WI38 (cell line): Measurements from ENCODE around the gene LATS1.

Source experiments
- H3K4me3 ChIP-seq: 2 replicates; pipeline ENCODE4 v1.5.1; 2011; ENCODE audit warnings: low read depth, mild to moderate bottlenecking, control low read depth, low read length
- TF ChIP-seq, protein P1 (sequence below): IDR thresholded peaks from 2 replicates; pipeline ENCODE4 v1.5.1; 2012; ENCODE audit warnings: low read depth, mild to moderate bottlenecking, control low read depth, low read length

Gene LATS1

DNA sequence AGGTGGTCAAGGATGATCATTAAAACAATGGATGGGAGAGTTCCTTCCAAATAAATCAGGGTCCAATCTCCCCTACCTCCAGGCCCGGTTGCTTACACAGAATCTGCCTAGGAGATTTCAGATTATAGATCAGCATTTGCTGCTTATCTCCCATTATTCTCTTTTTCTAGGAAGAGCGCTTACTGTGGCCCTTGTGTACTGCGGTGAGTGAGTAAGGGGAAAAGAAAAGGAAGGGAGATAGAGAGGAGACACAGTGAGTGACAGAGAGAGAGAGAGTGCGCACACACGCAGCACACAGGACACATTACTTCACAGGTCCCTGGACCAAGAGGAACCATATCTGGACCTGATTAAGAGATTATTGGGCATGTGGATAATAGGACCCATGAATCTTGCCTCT, 6.2 kb downstream of the LATS1 start:
- TF ChIP-seq, protein P1, sequence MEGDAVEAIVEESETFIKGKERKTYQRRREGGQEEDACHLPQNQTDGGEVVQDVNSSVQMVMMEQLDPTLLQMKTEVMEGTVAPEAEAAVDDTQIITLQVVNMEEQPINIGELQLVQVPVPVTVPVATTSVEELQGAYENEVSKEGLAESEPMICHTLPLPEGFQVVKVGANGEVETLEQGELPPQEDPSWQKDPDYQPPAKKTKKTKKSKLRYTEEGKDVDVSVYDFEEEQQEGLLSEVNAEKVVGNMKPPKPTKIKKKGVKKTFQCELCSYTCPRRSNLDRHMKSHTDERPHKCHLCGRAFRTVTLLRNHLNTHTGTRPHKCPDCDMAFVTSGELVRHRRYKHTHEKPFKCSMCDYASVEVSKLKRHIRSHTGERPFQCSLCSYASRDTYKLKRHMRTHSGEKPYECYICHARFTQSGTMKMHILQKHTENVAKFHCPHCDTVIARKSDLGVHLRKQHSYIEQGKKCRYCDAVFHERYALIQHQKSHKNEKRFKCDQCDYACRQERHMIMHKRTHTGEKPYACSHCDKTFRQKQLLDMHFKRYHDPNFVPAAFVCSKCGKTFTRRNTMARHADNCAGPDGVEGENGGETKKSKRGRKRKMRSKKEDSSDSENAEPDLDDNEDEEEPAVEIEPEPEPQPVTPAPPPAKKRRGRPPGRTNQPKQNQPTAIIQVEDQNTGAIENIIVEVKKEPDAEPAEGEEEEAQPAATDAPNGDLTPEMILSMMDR = no peak

GRCh38 chr6:149701714-149702113, 16.2 kb downstream of the LATS1 start:
- H3K4me3 ChIP-seq = no peak overlapping the region
- TF ChIP-seq, protein P1 = no peak

More for the DNA sequence above, 6.2 kb downstream of the LATS1 start:
- H3K4me3 ChIP-seq = no peak overlapping the region

- TF ChIP-seq, protein P1 = no peak
- no peak overlapping the region for H3K4me3 ChIP-seq
Observed at GRCh38 chr6:149699150-149699549, 18.8 kb downstream of the LATS1 start.

DNA sequence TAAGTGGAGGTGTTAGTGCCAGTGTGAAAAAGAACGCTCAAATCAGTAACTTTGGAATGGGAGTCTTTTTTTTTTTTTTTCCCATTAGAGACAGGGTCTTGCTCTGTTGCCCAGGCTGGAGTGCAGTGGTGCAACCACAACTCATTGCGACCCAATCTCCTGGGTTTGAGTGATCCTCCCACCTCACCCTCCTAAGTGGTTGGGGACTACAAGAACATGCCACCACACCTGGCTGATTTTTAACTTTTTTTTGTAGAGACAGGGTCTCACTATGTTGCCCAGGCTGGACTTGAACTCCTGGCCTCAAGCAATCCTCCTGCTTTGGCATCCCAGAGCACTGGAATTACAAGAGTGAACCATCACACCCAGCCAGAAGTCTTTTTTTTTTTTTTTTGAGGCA, 19.7 kb downstream of the LATS1 start:
- TF ChIP-seq, protein P1 = no peak
- no peak overlapping the region for H3K4me3 ChIP-seq

GRCh38 chr6:149696901-149697300, 21.0 kb downstream of the LATS1 start:
- TF ChIP-seq, protein P1 = no peak
- H3K4me3 ChIP-seq = no peak overlapping the region

DNA sequence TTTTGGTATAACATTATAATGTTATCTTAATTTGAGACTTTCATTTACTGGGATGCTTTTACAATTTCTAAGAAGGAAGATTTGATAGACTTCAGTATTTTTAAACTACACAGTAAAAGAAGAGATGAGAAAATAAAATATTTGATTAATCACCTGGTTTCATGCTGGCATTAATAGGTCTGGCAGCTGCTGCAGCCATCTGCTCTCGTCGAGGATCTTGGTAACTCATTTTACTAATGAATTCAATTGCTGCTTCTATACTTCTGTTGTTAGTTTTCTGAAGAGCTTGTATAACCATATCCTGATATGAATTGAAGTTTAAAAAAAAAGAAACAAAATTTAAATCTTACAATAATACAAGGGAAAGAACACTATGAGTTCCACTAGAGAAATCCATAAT, 23.0 kb downstream of the LATS1 start:
- TF ChIP-seq, protein P1 = no peak
- no peak overlapping the region for H3K4me3 ChIP-seq

GRCh38 chr6:149691201-149691600, 26.7 kb downstream of the LATS1 start:
- TF ChIP-seq, protein P1 = no peak
- no peak overlapping the region for H3K4me3 ChIP-seq
